HEK293 (cell line): ENCODE data around the gene P2RY13.
A peak's percentile ranks its signal among the peaks of the same experiment; 100 is the strongest.

Experiments used
- CTCF ChIA-PET: fragments of 350-600 bp; formaldehyde crosslinking; extraction: SDS; loops from one replicate; lab custom pipeline; 2021; ENCODE audit warnings: antibody characterized with exemption; lab: Yijun Ruan, JAX
- POLR2A ChIA-PET: fragments of 300-600 bp; formaldehyde crosslinking; extraction: SDS; loops from one replicate; lab custom pipeline; 2020; ENCODE audit warnings: antibody characterized with exemption, inconsistent platforms; lab: Yijun Ruan, JAX
- H3K27ac ChIP-seq: fragments of 200-500 bp; sonication (Bioruptor generic); 2 replicates; pipeline ENCODE4 v1.5.1; 2014; ENCODE audit warnings: low read depth, low read length, control low read depth, inconsistent platforms; ENCODE audit errors: extremely low read depth
- H3K36me3 ChIP-seq, 2 experiments: fragments of 200-500 bp in 1 of 2; sonication (Bioruptor generic) in 1 of 2; 1 replicate in 1 of 2; 2 replicates in 1 of 2; pipeline ENCODE4 v1.5.1; 2014 to 2017; ENCODE audit warnings: inconsistent platforms in 2 of 2, low read length in 2 of 2; ENCODE audit not compliant: control insufficient read depth in 2 of 2, insufficient read depth in 1 of 2
- H3K4me1 ChIP-seq: fragments of 200-500 bp; sonication (Bioruptor generic); 2 replicates; pipeline ENCODE4 v1.5.1; 2014; ENCODE audit warnings: mild to moderate bottlenecking, low read length, inconsistent platforms; ENCODE audit not compliant: control insufficient read depth, insufficient read depth
- H3K4me3 ChIP-seq: 2 replicates; pipeline ENCODE4 v1.5.1; 2011; ENCODE audit warnings: low read depth, mild to moderate bottlenecking, control low read depth, low read length, moderate library complexity
- H3K9me3 ChIP-seq: fragments of 200-500 bp; sonication (Bioruptor generic); 2 replicates; pipeline ENCODE4 v1.5.1; 2014; ENCODE audit warnings: low read depth, low read length, inconsistent platforms; ENCODE audit not compliant: control insufficient read depth, insufficient read depth
- ATF2 ChIP-seq: fragments of 450-650 bp; formaldehyde crosslinking; IDR thresholded peaks from 2 replicates; pipeline ENCODE4 v1.5.1; 2016; ENCODE audit warnings: missing biosample characterization, missing genetic modification characterization, low read depth
- GLI2 ChIP-seq: fragments of 450-650 bp; formaldehyde crosslinking; IDR thresholded peaks from 2 replicates; pipeline ENCODE4; 2017; ENCODE audit warnings: missing biosample characterization, missing genetic modification characterization, low read depth, borderline replicate concordance
- HOXC10 ChIP-seq: sonication (generic); formaldehyde crosslinking; IDR thresholded peaks from 2 replicates; pipeline ENCODE4 v1.8.1; 2023; ENCODE audit warnings: mild to moderate bottlenecking, missing genetic modification reagents
- HOXD13 ChIP-seq: sonication (generic); formaldehyde crosslinking; IDR thresholded peaks from 2 replicates; pipeline ENCODE4 v1.8.0; 2022; ENCODE audit warnings: missing genetic modification reagents, borderline replicate concordance
- KLF16 ChIP-seq: fragments of 450-650 bp; formaldehyde crosslinking; IDR thresholded peaks from 2 replicates; pipeline ENCODE4 v1.5.1; 2017; ENCODE audit warnings: missing biosample characterization, missing genetic modification characterization
- ZFP3 ChIP-seq: fragments of 450-650 bp; formaldehyde crosslinking; IDR thresholded peaks from 2 replicates; pipeline ENCODE4 v1.5.1; 2016; ENCODE audit warnings: low read depth, missing biosample characterization, missing genetic modification characterization
- ZNF221 ChIP-seq: fragments of 450-650 bp; formaldehyde crosslinking; IDR thresholded peaks from 2 replicates; pipeline ENCODE4 v1.5.1; 2017; ENCODE audit warnings: missing biosample characterization, missing genetic modification characterization, borderline replicate concordance
- ZNF366 ChIP-seq: fragments of 450-650 bp; formaldehyde crosslinking; conservative IDR thresholded peaks from 2 replicates; pipeline ENCODE4 v1.5.1; 2016; ENCODE audit warnings: missing biosample characterization, missing genetic modification characterization
- ZNF473 ChIP-seq: fragments of 450-650 bp; formaldehyde crosslinking; IDR thresholded peaks from 2 replicates; pipeline ENCODE4 v1.5.1; 2017; ENCODE audit warnings: missing biosample characterization, missing genetic modification characterization
- ZNF530 ChIP-seq: fragments of 450-650 bp; formaldehyde crosslinking; IDR thresholded peaks from 2 replicates; pipeline ENCODE4 v1.5.1; 2016; ENCODE audit warnings: low read depth, missing biosample characterization, missing genetic modification characterization
- ZNF548 ChIP-seq: fragments of 450-650 bp; formaldehyde crosslinking; IDR thresholded peaks from 2 replicates; pipeline ENCODE4 v1.5.1; 2016; ENCODE audit warnings: missing biosample characterization, missing genetic modification characterization
- ZNF621 ChIP-seq: fragments of 450-650 bp; formaldehyde crosslinking; IDR thresholded peaks from 2 replicates; pipeline ENCODE4 v1.5.1; 2017; ENCODE audit warnings: missing biosample characterization, missing genetic modification characterization
- ZNF654 ChIP-seq: fragments of 450-650 bp; formaldehyde crosslinking; IDR thresholded peaks from 2 replicates; pipeline ENCODE4 v1.5.1; 2016; ENCODE audit warnings: low read depth, missing biosample characterization, missing genetic modification characterization
- ZNF660 ChIP-seq: fragments of 450-650 bp; IDR thresholded peaks from 2 replicates; pipeline ENCODE4 v1.5.1; 2018; ENCODE audit warnings: missing biosample characterization, mild to moderate bottlenecking, missing genetic modification characterization
- ZNF707 ChIP-seq: fragments of 450-650 bp; formaldehyde crosslinking; IDR thresholded peaks from 2 replicates; pipeline ENCODE4 v1.5.1; 2016; ENCODE audit warnings: missing biosample characterization, missing genetic modification characterization
- ZNF76 ChIP-seq: fragments of 450-650 bp; formaldehyde crosslinking; IDR thresholded peaks from 2 replicates; pipeline ENCODE4; 2016; ENCODE audit warnings: low read depth, missing biosample characterization, missing genetic modification characterization, borderline replicate concordance
- ZNF837 ChIP-seq: fragments of 450-650 bp; formaldehyde crosslinking; IDR thresholded peaks from 2 replicates; pipeline ENCODE4 v1.5.1; 2016; ENCODE audit warnings: missing biosample characterization, missing genetic modification characterization
- ZSCAN18 ChIP-seq: fragments of 450-650 bp; formaldehyde crosslinking; IDR thresholded peaks from 2 replicates; pipeline ENCODE4 v1.5.1; 2016; ENCODE audit warnings: missing biosample characterization, missing genetic modification characterization
- TF ChIP-seq, protein P1 (sequence below): fragments of 450-650 bp; formaldehyde crosslinking; IDR thresholded peaks from 2 replicates; pipeline ENCODE4 v1.5.1; 2016; ENCODE audit warnings: missing biosample characterization, missing genetic modification characterization
- TF ChIP-seq, protein P2 (sequence below): fragments of 450-650 bp; formaldehyde crosslinking; IDR thresholded peaks from 2 replicates; pipeline ENCODE4 v1.5.1; 2017; ENCODE audit warnings: missing biosample characterization, missing genetic modification characterization

Gene P2RY13

DNA sequence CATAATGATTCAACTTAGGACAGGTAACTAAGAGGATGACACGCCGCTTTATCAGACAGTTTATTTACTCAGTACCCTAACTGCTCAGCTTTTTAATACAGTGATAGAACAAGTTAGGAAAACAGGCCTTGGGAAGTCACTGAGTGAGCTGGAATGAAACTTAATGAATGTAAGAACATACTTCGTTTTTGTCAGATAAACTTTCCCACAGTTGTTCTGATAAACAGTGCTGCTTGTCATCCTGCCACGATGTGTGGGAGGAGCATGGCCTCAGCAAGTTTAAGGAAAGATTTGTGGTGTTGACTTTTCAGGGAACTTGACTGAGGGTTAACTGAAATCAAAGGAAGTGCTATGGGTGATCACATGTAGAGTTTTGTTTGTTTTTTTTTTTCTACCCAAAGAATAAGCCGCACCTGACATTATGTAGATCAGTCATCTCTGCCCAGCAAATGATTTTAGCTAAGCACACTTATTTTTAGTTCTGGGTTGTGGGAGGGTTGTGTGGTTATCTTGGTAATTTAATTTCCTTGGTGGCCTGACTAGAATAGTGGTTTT, 45.4 kb downstream of the P2RY13 start:
- Histone ChIP-seq H3K27ac (no peak overlapping the region), H3K4me1 (0 out of 2 replicates have a peak, but pooled peaks cover 2% of the 10 kb centered on the region), H3K9me3 (no peaks in the 10 kb centered on the region), H3K4me3 (no peak overlapping the region), H3K36me3 (no peaks in the 10 kb centered on the region)
- ChIA-PET POLR2A (no interaction called here), CTCF (interaction anchor here (0.8 to 3.5 kb wide), 4 partner anchors 37 to 56 kb away, joined by 3 to 17 read pairs (median 4); no protein-coding TSS in a partner anchor)
- TF ChIP-seq ZNF76 (tag by site-specific recombination) (no peak), ZSCAN18 (tag by site-specific recombination) (no peak), ATF2 (tag by site-specific recombination) (no peak), HOXC10 (CRISPR knock-in tag) (no peak)
- TF ChIP-seq, protein P1, sequence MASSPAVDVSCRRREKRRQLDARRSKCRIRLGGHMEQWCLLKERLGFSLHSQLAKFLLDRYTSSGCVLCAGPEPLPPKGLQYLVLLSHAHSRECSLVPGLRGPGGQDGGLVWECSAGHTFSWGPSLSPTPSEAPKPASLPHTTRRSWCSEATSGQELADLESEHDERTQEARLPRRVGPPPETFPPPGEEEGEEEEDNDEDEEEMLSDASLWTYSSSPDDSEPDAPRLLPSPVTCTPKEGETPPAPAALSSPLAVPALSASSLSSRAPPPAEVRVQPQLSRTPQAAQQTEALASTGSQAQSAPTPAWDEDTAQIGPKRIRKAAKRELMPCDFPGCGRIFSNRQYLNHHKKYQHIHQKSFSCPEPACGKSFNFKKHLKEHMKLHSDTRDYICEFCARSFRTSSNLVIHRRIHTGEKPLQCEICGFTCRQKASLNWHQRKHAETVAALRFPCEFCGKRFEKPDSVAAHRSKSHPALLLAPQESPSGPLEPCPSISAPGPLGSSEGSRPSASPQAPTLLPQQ (tag by site-specific recombination), result no peak

GRCh38 chr3:151283387-151283786, 46.0 kb downstream of the P2RY13 start:
- H3K9me3 ChIP-seq, result no peaks in the 10 kb centered on the region
- no peaks in the 10 kb centered on the region for H3K36me3 ChIP-seq
- no peak overlapping the region for H3K27ac ChIP-seq
- H3K4me1 ChIP-seq, result 0 out of 2 replicates have a peak, but pooled peaks cover 2% of the 10 kb centered on the region
- no peak overlapping the region for H3K4me3 ChIP-seq
- POLR2A ChIA-PET, result no interaction called here
- TF ChIP-seq ZNF837 (no peak), HOXD13 (no peak), ZNF530 (tag by site-specific recombination) (no peak), KLF16 (tag by site-specific recombination) (no peak), ZFP3 (no peak), ZNF548 (tag by site-specific recombination) (no peak), ZNF660 (tag by site-specific recombination) (no peak), ZNF473 (tag by site-specific recombination) (no peak), GLI2 (tag by site-specific recombination) (no peak), ZNF366 (tag by site-specific recombination) (no peak), ZNF221 (no peak)
- TF ChIP-seq, all 188 proteins: peak for 0
- CTCF ChIA-PET, result interaction anchor here (1.1 to 3.5 kb wide), 3 partner anchors 44 to 116 kb away, joined by 7 to 17 read pairs (median 10); no protein-coding TSS in a partner anchor

DNA sequence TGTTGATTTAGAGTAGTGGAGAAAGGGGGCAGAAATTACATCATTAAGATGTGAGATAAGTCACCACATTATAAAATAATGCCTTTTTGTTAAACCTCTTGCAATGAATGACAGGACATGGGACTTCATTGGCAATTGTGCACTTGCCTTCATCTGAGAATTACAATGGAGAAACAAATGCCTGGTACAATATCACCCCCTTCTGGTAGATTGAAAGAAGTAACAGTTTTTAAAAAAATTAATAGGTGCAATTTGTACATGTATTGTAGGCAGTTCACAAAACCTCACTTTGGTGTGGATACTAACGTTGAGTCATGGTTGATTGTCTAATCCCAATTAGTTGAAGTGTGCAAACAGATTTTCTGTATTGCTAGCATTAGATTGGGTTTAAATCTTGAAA, 46.4 kb downstream of the P2RY13 start:
- CTCF ChIA-PET, result interaction anchor here (0.5 to 5.5 kb wide), 13 partner anchors 10 to 395 kb away, joined by 3 to 32 read pairs (median 4); no protein-coding TSS in a partner anchor
- POLR2A ChIA-PET, result no interaction called here
- H3K27ac ChIP-seq, result no peak overlapping the region

More for the DNA sequence above, 46.4 kb downstream of the P2RY13 start:
- 0 out of 2 replicates have a peak, but pooled peaks cover 2% of the 10 kb centered on the region for H3K4me1 ChIP-seq
- peak; percentile 58 for TF ChIP-seq ZNF654 (tag by site-specific recombination)
- TF ChIP-seq, protein P2, sequence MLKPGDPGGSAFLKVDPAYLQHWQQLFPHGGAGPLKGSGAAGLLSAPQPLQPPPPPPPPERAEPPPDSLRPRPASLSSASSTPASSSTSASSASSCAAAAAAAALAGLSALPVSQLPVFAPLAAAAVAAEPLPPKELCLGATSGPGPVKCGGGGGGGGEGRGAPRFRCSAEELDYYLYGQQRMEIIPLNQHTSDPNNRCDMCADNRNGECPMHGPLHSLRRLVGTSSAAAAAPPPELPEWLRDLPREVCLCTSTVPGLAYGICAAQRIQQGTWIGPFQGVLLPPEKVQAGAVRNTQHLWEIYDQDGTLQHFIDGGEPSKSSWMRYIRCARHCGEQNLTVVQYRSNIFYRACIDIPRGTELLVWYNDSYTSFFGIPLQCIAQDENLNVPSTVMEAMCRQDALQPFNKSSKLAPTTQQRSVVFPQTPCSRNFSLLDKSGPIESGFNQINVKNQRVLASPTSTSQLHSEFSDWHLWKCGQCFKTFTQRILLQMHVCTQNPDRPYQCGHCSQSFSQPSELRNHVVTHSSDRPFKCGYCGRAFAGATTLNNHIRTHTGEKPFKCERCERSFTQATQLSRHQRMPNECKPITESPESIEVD (tag by site-specific recombination), result peak; percentile 44; the same call in 1 of the 2 replicates
- TF ChIP-seq ZNF621 (tag by site-specific recombination), result no peak
- no peak for TF ChIP-seq ZNF707 (tag by site-specific recombination)
- TF ChIP-seq, all 188 proteins: peak for 2
- H3K36me3 ChIP-seq, result no peaks in the 10 kb centered on the region
- no peaks in the 10 kb centered on the region for H3K9me3 ChIP-seq
- no peak overlapping the region for H3K4me3 ChIP-seq
